Measurements from ENCODE around the gene CDH4. TPM values are rescaled to one million over a fixed set of nuclear protein-coding genes. Genes with fewer than 3 reads are reported as not detected.

CDH4 gene
- total RNA-seq, 2 experiments from 2014 or later, result not detected

DNA sequence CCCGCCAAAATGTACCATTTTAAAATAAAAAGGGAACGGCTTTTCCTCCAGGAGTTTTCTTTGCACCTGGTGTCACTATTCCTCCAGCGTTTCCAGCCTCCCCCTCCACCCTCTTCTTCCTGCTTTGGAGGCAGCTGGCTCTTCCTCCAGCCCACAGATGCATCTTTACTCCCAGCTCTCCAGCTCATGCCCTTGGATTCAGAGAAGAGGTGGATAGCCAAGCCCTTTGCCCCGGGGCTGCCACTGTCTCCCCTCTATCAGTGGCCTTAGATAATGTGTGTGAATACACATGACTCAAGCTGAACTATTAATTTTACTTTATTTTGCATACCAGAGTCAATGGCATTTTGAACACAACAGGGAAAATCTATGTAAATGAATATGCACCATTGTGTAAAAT is 15.3 kb upstream of the CDH4 start:
- Histone ChIP-seq H3K79me2 (ENCODE audit: insufficient read depth, low read depth, low read length) (no peaks in the 10 kb centered on the region), H3K9me2 (ENCODE audit: insufficient read depth, low read length) (no peaks in the 10 kb centered on the region), H3K4me1 (ENCODE audit: insufficient read depth, low read length, poor library complexity, severe bottlenecking) (no peaks in the 10 kb centered on the region), H3K27ac (ENCODE audit: low read depth, low read length, poor library complexity, severe bottlenecking) (no peak overlapping the region), H3K36me3 (ENCODE audit: insufficient read depth, low read length) (no peaks in the 10 kb centered on the region), H3K4me3 (ENCODE audit: low read depth, low read length, poor library complexity, severe bottlenecking) (no peak overlapping the region), H3K9me3 (ENCODE audit: low read length) (no peaks in the 10 kb centered on the region), H3K4me2 (ENCODE audit: low read length) (no peak overlapping the region), H2AFZ (ENCODE audit: low read length) (no peak overlapping the region), H4K20me1 (ENCODE audit: insufficient read depth, low read length) (no peaks in the 10 kb centered on the region)
- ChIA-PET POLR2A (no interaction called here), CTCF (ENCODE audit: unreplicated experiment) (no interaction called here)
- no peak for DNase-seq (ENCODE audit: low spot score)
- intact Hi-C loops (cut with micrococcal nuclease; ENCODE audit: unreplicated experiment), result no loop called here
- BruUV-seq (replicated peaks), result no TSS peak
- TF ChIP-seq CTCF (conservative IDR thresholded peaks at IDR 0.05; ENCODE audit: low read length) (no peak), EZH2phosphoT487 (IDR thresholded peaks at IDR 0.05; ENCODE audit: borderline replicate concordance, low read depth, low read length) (no peak)

- no peak for DNase-seq (ENCODE audit: low spot score)
- ChIA-PET POLR2A (no interaction called here), CTCF (ENCODE audit: unreplicated experiment) (no interaction called here)
- Histone ChIP-seq H2AFZ (ENCODE audit: low read length) (no peak overlapping the region), H3K4me1 (ENCODE audit: insufficient read depth, low read length, poor library complexity, severe bottlenecking) (no peaks in the 10 kb centered on the region), H3K9me3 (ENCODE audit: low read length) (no peaks in the 10 kb centered on the region), H3K4me2 (ENCODE audit: low read length) (no peak overlapping the region), H3K36me3 (ENCODE audit: insufficient read depth, low read length) (no peaks in the 10 kb centered on the region), H3K9me2 (ENCODE audit: insufficient read depth, low read length) (no peaks in the 10 kb centered on the region), H3K79me2 (ENCODE audit: insufficient read depth, low read depth, low read length) (no peaks in the 10 kb centered on the region), H3K4me3 (ENCODE audit: low read depth, low read length, poor library complexity, severe bottlenecking) (no peak overlapping the region), H3K27ac (ENCODE audit: low read depth, low read length, poor library complexity, severe bottlenecking) (no peak overlapping the region), H4K20me1 (ENCODE audit: insufficient read depth, low read length) (no peaks in the 10 kb centered on the region)
- no TSS peak for BruUV-seq (replicated peaks)
- intact Hi-C loops (cut with micrococcal nuclease; ENCODE audit: unreplicated experiment), result no loop called here
- no peak for TF ChIP-seq CTCF (conservative IDR thresholded peaks at IDR 0.05; ENCODE audit: low read length)
- no peak for TF ChIP-seq EZH2phosphoT487 (IDR thresholded peaks at IDR 0.05; ENCODE audit: borderline replicate concordance, low read depth, low read length)
Observed at GRCh38 chr20:61238813-61239212, 13.2 kb upstream of the CDH4 start.

DNA sequence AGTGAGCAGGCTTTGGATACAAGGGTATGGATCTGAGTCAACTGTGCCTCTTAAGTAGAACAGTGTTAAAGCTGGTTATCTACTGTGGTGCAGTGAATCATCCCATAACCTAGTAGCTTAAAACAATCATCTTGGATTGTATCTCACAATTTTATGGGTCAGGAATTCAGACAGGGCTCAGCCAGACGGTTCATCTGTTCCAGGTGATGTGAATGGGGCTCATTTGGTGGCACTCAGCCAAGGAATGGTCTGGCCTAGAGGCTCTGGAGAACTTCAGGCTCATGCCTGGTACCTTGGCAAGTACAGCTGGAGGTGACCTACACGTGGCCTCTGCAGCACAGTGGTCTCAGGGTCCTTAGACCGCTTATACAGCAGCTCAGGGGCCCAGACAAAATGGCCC is 11.2 kb upstream of the CDH4 start:
- Histone ChIP-seq H3K4me1 (ENCODE audit: insufficient read depth, low read length, poor library complexity, severe bottlenecking) (no peaks in the 10 kb centered on the region), H2AFZ (ENCODE audit: low read length) (no peak overlapping the region), H3K9me3 (ENCODE audit: low read length) (no peaks in the 10 kb centered on the region), H3K36me3 (ENCODE audit: insufficient read depth, low read length) (no peaks in the 10 kb centered on the region), H4K20me1 (ENCODE audit: insufficient read depth, low read length) (no peaks in the 10 kb centered on the region), H3K4me3 (ENCODE audit: low read depth, low read length, poor library complexity, severe bottlenecking) (no peak overlapping the region), H3K9me2 (ENCODE audit: insufficient read depth, low read length) (no peaks in the 10 kb centered on the region), H3K27ac (ENCODE audit: low read depth, low read length, poor library complexity, severe bottlenecking) (no peak overlapping the region), H3K79me2 (ENCODE audit: insufficient read depth, low read depth, low read length) (no peaks in the 10 kb centered on the region), H3K4me2 (ENCODE audit: low read length) (no peak overlapping the region)
- no peak for DNase-seq (ENCODE audit: low spot score)
- TF ChIP-seq EZH2phosphoT487 (IDR thresholded peaks at IDR 0.05; ENCODE audit: borderline replicate concordance, low read depth, low read length) (no peak), CTCF (conservative IDR thresholded peaks at IDR 0.05; ENCODE audit: low read length) (no peak)
- POLR2A ChIA-PET, result no interaction called here
- no TSS peak for BruUV-seq (replicated peaks)
- CTCF ChIA-PET (ENCODE audit: unreplicated experiment), result no interaction called here
- intact Hi-C loops (cut with micrococcal nuclease; ENCODE audit: unreplicated experiment), result no loop called here

Data from OCI-LY7 (cell line).